ENCODE measurements around the gene RASSF5.
A peak's percentile ranks its signal among the peaks of the same experiment; 100 is the strongest.

Gene RASSF5

DNA sequence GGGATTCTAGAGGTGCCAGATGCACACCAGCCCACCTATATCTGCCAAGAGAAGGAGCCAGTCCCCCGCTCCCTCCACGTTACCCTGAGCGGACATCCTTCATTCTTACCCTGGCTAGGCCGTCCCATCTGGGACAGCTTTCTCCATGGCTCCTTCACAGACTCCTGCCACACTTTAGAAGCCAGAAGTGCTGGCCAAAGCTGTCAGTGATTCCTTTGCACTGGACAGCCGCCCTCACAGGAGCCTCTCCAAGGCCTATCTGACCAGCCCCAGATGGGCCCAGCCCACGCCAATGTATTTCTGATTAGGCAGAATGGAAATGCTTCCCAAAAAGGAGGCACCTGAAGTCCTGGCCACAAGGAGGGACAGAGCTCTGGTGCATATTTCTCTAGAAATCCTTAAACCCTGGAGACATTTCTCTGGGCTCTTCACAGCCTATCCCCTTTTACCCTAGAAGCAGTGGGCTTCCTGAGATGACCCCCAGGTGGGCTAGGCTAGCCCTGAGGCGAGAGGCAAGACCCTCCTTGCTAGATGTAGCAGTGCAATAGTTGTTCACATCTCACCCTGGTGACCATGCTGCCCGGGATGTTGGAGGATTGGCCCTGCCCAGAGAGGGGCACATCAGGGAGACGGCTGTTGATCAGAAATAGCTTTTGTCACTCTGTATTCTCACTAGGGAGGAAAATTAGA lies 44.1 kb downstream of the RASSF5 start:
- DNase-seq: no peak

DNA sequence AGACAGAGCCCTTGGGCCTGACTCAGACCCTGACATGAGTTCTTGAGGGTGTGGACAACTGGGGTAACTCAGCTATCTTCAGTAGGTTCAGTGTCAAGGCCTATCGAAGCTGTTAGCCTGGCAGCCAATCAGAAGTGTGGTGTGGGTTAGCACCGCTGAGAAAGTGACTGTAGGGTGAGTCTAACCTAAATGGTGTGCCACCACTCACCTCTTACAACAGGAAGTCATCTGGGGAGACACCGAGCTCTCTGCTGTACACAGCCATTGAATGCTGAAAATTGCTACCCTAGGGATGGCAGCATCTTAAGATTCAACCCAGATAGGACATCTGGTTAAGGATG lies 44.6 kb downstream of the RASSF5 start:
- no peak for DNase-seq

DNA sequence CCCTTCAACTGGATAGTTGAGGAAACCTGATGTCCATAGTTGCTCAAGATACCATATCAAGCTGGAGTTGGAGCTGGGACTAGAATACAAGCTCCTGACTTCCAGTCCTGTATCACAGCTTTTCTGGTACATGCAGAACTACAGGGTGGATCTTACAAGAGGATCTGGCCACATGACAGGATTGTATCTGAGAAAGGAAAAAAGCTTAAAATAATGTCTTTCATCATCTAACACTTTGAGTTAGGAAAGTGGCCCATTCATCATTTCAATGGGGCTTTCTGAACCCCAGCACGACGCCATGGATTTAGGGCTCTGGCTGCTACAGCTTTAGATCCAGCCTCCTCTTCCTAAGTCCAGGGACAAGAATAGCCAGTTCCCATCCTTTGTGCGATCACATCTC lies 46.9 kb downstream of the RASSF5 start:
- DNase-seq: no peak

DNA sequence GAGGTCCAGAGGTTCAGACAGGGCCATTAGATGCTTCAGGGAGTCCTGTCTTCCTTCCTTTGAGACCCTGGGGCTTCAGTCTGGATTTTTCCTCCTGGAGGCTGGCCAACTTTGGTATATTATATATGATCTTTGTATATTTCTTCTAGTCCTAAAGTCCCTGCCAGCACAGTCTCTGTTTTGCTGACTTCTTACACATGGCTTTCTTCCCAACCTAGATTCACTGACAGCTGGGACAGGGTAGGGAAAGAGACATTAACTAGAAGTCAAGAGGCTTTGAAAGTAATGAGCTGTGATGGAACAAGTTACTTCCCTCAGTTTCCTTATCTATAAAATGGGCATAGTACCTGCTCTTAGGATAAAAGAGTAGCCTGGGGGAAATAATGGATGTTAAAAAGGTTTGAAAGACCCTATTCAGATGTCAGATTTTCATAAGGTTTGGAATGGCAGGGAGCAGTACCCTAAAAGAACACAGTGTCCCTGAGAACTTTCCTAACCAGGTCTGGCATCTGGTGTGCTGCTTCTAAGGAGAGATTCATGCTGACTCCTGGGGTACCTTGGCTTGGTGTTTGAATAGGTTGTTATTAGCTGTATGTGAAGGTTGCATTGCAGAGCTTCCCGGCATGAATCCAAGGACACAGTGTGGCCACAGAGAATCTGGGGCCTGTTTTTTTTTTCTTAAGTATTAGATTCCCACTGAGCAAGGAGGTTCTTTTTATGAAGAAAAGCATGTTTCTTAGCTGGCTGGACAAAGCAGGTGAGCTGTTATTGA lies 47.6 kb downstream of the RASSF5 start:
- no peak for DNase-seq

DNA sequence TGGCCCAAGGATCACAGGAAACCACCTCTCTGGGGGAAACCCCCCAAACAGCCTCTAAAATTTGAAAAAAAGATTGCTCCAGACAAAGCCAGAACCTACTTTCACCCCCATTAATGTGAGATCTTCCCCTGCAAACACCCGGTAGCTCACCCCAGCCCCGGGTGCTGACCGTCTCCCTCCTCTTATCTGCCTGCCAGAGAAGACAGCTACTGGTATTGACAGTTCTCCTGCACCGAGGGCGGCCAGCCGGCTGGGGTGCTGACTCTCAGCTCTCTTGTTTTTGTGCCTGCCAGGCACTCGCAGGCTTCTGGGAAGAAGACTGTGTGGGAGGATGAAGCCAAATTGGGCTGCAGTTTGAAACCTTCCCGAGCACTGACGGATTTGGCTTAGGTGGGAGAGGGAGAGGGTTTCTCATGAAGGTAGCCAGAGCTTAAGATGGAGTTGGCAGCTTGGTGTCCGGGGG lies 48.2 kb downstream of the RASSF5 start:
- DNase-seq: peak; percentile 34

DNA sequence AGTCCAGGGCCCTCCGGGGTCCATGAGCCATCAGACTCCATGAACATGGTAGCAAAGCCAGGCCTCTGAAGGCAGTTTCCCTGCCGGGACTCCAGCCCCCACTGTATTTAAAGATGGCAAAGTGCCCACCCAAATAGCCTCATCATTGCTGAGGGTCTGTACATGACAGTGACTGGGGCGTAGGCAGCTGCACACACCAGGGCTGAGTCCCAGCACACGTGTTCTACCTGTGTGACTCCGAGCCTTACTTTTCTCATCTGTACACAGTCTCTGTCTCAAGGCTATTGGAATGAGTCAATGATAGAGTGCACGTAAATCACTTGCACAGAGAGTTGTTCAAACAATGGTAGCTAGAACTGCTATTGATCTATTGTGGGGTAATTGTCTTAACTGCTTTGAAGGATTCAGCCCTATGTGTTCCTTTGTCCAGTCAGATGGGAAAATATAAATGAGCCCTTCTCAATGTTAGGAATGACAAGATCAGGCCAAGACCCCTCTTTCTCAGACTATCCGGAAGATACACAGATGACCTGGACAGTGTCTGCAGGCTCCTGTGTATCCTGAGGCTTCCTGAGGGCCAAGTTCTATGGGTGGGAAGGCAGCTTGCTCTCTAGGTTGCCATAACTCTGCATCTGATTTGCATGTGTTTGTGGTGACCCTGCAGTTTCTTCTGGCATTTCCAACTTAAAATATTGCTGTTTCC lies 48.9 kb downstream of the RASSF5 start:
- no peak for DNase-seq

DNA sequence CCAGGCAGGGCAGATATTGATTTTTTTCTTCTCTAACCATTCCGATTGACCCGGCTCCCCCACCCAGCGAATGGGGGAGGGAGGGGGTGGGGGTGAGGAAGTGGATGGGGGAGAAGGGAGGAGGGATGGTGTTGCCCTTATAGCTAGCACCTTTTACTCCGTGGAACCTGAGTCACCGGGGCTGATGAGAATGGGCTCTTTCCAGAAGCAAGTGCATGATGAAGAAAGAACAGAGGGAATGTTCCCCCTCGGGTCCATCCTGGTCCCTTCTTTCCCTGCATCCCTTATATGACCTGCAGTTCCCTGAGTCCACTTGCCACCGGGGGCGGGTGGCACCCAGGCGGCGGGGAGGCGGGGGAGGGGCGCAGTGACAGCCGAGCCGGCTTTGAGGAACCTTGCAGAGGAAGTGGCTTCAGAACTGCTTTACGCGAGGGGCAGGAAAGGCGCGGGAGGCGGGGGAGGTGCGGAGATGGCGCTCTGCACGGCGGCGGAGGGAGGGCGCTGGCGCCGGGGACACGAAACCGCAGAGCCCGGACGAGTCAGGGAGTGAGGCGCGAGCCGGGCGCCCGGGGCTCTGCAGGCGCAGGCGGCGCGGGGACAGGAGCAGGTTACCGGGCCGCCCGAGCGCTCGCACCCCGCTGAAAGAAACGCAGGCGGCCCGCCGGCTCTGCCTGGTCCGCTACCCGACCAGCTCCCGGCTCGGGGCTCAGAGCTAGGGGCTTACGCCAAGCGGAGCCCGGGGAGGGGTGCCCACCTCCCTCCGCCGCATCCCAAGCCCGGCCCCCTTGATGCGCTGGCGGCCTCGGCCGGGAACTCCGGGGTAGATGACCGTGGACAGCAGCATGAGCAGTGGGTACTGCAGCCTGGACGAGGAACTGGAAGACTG lies 49.7 kb downstream of the RASSF5 start:
- peak; percentile 79 for DNase-seq

DNA sequence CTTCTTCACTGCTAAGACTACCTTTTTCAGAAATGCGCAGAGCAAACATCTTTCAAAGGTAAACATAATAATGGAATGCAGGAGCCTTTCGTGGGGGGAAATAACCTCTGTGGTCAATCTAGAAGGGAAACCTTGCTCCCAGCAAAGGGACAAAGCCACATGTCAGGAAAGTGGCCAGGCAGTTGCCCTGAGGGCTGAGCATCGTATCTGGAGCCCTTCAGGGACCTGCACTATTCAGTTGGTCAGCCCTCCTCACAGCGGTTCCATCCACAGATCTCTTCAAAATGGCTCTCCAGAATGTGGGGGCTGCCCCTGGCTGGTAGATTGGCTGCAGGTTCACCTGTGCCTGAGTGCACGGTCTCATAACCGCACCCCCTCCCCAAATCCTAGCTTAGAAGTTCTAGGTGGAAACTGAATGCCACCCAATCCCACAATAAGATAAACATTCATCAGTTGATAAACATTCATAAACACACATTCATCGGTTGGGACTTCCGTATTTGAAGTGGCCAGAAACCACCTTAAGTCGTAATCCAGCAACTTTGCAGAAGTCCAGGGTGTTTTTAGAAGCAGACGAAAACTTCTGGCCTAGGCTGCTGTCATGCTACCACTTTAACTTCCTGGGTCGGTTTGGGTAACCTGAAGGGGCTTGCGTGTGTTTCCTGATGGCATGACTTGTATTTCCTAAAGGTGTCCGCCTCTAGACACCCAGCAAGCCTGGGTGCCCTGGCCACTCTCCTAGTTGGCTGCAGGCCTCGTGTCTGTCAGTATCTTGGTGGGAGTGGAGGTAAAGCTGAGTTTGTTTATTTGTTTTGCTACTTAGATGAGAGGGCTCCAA lies 50.5 kb downstream of the RASSF5 start:
- DNase-seq: no peak

DNA sequence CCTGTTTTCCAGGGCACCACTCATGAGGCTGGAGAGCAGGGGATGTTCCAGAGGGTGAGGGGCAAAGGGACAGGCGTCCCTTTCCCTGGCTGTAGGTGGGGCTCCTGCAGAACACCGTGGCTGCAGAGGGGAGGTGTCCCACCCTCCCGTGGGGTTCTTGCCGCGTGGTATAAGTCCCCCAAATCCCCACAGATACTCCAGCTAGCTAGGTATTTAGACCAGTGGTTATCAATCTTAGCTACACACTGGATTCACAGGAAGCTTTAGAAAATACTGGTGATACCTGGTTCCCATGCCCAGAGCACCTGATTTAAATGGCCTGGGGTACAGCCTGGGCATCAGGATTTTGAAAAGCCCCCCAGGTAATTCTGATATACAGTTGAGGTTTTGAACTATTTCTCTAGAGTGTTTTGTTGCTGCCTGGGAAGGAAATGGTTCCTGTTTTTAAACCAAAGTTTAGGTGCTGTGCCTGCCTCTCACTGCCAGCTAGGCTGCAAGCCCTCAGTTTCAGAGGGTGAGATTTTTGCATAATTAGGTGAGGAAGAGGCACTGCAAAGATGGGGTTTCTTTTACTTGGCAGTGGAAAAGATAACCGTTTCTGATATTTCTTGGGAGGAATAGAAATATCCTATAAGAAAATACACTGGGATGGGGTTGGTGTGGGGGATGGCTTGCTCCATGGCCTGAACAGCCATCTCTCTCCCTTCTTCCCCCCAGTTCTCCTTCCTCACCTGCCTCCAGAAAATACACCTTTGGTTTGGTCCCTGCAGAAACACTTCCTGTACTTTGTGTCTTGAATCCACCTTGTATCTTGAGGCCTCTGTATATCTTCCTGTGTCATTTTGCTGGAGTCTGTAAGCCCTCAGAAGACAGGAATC lies 51.7 kb downstream of the RASSF5 start:
- no peak for DNase-seq

DNA sequence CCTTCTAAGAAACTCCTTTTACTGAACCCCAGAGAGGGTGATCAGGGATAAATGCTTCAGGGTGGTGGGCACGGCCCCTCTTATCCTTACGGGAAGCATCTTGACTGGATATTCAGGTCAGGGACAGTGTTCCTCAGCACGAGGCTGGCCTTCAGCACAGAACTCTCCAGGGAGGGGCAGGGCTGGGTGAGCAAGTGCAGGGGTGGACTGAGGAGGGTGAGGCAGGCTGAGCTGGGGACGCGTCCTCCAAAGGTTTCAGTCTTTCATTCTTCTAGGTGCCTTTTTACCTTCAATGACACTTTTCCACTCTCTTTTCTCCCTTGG lies 52.3 kb downstream of the RASSF5 start:
- DNase-seq: no peak

DNA sequence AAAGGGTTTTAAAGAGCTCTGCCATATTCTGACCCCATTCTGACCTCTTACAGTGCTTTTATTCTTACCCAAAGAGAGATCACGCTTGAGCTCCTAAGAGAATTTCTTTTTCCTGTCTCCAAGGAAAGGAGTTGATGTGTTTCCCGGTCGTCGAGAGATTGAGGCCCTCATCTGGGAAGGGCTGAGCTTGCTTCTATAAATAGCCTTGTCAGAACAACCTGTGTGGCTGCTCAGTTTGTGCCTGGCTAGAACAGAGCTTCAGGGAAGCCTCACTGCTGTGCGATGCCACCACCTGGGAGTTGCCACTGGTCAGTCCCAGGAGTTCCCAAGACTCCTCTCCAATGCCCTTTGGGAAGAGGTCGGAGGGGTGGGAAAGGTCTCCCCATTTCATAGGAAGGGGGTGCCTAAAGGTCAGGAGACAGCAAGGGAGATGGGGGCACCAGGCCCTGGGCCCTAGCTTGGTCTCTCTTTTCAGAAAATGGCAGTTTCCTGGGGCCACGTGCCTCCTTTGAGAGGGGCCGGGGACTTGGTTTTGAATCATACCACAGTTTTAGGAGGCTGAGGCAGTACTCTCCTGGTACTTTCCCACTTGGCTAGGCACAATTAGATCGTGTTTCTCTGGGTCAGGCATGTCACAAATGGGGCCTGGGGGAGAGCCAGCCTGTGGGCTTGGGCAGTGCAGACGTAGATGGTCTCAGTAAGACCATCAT lies 52.8 kb downstream of the RASSF5 start:
- peak; percentile 28 for DNase-seq

DNA sequence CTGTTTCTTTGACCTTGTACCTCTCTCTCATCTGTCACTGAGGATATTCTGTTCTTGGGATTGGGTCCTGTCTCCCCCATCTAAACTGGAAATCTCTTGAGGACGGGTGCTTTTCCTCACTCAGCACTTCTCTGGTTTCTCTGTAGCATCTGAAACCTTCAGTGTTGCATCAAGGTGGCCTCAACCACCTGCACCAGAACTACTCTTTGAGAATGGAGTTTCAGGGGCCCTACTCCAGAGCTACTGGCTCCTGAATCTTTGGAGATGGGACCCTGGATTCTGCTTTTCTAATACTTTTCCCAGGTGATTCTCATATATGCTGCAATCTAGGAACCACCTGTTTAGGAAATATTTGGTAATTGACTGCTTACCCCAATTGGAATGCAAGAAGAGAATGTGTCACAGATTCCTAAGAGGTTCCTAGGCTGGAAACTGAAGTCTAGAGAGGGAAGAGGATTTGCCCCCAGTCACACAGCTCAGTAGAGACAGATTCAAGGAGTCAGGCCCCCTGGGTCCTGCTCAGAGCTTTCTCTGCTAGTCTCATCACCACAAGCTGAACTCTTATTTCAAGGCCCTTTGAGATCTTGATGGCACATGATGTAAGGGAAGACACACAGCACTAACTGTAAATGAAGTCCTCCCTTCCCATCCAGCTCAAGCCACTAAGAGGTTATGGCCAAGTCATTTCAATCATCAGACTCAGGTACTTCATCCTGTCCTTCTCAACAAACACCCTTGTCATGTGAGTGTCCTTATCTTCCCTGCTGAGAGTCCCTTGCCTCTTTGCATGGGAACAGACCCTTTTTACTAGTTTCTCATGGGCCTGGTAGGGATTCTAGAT lies 56.3 kb downstream of the RASSF5 start:
- no peak for DNase-seq

DNA sequence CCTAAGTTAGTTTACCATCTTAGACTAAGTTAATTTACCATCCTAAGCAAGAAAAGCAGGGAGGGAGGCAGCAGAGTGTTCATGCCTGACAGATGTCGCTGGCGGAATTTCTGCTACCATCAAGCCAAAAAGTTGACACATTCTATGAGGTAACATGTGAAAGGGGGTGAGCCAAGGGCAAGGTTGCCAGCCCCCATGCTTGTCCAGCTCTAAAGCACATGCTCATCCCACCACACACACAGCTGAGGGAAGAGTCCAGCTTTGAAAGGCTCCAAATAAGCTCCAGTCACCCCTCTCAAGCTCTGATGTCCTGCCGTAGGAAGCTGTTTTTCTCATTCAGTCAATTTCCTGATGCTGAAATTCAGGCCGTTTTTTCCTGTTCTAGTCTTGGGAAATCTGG lies 58.7 kb downstream of the RASSF5 start:
- DNase-seq: no peak

DNA sequence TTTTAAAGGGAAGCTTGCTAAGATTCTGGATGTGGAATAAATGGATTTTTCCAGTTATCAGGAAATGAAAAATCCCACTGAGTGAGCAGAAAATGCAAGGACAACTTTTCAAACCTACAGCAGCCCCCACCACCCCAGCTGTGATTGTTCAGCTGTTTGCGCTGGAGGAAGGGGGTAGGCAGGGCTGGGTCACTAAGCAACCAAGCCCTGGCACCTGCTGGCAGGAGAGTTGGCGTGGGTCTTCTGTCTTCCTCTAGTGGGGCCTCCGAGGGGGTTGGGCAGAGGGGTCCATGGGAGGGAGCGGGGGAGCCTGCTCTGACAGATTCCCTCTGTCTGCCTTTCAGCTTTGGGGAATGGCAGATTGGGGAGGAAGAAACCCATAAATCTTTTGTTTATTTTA lies 59.7 kb downstream of the RASSF5 start:
- DNase-seq: no peak

DNA sequence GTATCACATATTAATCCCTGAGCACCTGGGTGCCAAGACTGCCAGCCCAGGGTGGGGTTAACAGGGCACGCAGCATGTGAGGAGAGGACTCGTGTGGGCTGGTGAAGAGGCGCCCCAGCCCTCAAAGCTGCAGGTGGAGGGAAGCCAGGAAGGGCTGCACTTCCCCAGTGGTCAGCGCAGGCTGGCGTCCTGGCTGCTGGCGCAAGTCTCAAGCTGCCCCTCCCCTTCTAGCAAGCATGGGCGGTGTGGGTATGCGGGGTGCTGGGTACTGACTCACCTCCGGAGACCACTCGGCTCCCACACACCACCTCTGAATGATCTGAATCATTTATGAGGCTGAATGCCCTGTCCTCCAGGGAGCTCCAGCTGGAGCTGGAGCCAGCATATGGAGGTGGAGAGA lies 60.9 kb downstream of the RASSF5 start:
- DNase-seq: no peak

DNA sequence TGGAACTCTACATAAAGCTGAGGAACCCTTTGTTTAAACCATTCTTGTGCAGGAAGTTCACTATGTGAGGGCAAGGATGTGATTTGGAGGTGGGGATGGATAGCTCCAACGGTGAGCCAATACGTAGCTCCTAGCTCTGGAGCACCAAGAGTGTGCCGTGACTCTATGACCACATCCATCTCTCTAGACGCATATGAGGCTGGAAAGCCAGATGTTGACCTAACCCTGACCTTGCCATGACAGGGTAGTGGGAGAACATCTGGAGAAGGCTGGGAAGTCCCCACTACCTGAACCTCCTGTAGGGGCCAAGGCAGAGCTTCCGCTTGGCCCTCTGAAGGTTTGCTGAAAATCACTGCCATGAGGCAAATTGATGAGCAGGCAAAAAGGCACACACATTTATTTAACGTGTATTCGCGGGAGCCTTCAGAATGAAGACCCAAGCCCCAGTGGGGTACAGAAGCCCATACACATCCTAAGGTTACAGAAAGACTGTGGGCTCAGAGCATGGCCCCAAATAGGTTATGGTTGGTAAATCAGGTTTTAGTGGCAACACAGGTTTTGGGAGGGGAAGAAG lies 61.5 kb downstream of the RASSF5 start:
- no peak for DNase-seq

DNA sequence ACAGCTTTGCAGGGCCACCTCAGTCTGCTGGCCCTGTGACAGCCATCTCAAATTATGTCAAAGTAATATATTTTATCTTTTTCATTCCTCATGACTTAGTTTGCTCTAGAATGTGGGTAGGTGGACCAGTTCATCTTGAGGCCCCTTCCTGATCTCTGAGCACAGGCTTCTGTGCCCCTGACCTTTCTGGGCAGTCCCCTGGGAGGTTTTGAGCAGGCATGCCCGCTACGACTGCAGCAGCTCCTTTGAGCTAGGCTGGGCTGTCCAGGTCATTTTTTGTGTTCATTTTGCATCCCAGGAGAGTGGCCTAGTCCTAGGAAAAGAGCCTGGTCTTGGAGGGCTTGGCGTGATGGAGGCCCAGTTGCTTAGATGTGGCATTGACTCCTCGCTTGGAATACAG lies 62.2 kb downstream of the RASSF5 start:
- DNase-seq: no peak

DNA sequence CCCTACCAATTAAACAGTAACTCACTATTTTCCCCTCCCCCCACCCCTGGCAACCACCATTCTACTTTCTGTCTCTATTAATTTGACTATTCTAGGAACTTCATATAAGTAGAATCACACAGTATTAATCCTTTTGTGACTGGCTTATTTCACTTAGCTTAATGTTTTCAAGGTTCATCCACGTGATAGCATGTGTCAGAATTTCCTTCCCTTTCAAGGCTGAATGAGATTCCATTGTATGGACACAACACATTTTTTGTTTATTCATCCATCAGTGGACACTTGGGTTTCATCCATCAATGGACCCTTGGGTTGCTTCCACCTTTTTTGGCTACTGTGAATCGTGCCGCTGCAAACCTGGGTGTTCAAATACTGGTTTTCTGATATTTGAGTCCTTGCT lies 63.2 kb downstream of the RASSF5 start:
- no peak for DNase-seq

DNA sequence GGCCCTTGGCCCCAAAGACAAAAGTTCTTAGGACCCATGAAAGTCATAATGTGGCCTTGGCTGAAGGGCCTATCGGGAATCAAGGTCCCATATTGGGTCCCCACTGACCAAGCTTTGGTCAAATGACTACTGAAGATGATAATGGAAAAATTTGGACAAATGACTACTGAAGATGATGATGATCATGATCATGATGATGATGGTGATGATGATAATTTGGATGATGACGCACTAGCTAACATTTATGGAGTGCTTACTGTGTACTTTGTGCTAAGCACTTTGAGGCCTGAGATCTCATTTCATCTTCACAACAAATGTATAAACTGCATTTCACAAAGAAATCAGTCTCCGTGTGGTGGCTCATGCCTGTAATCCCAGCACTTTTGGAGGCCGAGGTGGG lies 65.5 kb downstream of the RASSF5 start:
- DNase-seq: no peak

Measured in right kidney (tissue), 1 donor.